NCI-H2107 treated with DMSO at 0.1 percent for 48 hours (cell line): ENCODE measurements around the gene RIMBP2.
"Not testable (repeated sequence)": the region's sequence is repeated elsewhere in the genome, so short reads cannot be mapped to it uniquely, and the experiment has no call there.

ENCODE experiments used
- DNase-seq: peaks from one replicate; lab custom pipeline; 2025; ENCODE audit not compliant: unreplicated experiment; lab: John Stamatoyannopoulos, UW

Gene RIMBP2

GRCh38 chr12:130707571-130707891 lies 8.6 kb downstream of the RIMBP2 start:
- no peak for DNase-seq

GRCh38 chr12:130706885-130707570 lies 9.1 kb downstream of the RIMBP2 start:
- no peak for DNase-seq

GRCh38 chr12:130706311-130706710 lies 9.8 kb downstream of the RIMBP2 start:
- no peak for DNase-seq

GRCh38 chr12:130705178-130705822 lies 10.8 kb downstream of the RIMBP2 start:
- no peak for DNase-seq

- no peak for DNase-seq
Observed at GRCh38 chr12:130704606-130705005, 11.5 kb downstream of the RIMBP2 start.

GRCh38 chr12:130703733-130704375 lies 12.2 kb downstream of the RIMBP2 start:
- no peak for DNase-seq

- no peak for DNase-seq
Observed at GRCh38 chr12:130702966-130703732, 12.9 kb downstream of the RIMBP2 start.

GRCh38 chr12:130701402-130701744 lies 14.7 kb downstream of the RIMBP2 start:
- DNase-seq: no peak

- peak; percentile 62 for DNase-seq
Observed at GRCh38 chr12:130700492-130701401, 15.4 kb downstream of the RIMBP2 start.

- DNase-seq: no peak
Observed at GRCh38 chr12:130698106-130698505, 18.0 kb downstream of the RIMBP2 start.

- no peak for DNase-seq
Observed at GRCh38 chr12:130696379-130697100, 19.6 kb downstream of the RIMBP2 start.

- DNase-seq: no peak
Observed at GRCh38 chr12:130695061-130695460, 21.0 kb downstream of the RIMBP2 start.

GRCh38 chr12:130689408-130690405 lies 26.4 kb downstream of the RIMBP2 start:
- DNase-seq: no peak

- not testable (repeated sequence) for DNase-seq
Observed at GRCh38 chr12:130688999-130689398, 27.1 kb downstream of the RIMBP2 start.

- no peak for DNase-seq
Observed at GRCh38 chr12:130687796-130688778, 28.0 kb downstream of the RIMBP2 start.

GRCh38 chr12:130687190-130687589 lies 28.9 kb downstream of the RIMBP2 start:
- no peak for DNase-seq

- DNase-seq: no peak
Observed at GRCh38 chr12:130686511-130686991, 29.5 kb downstream of the RIMBP2 start.

- DNase-seq: no peak
Observed at GRCh38 chr12:130685850-130686249, 30.2 kb downstream of the RIMBP2 start.
